ENCODE measurements around the gene MGAT5. TPM values are rescaled to one million over a fixed set of nuclear protein-coding genes. Genes with fewer than 3 reads are reported as not detected.

Gene MGAT5
- total RNA-seq, 1 donor from 2014 or later: 21.2 TPM

GRCh38 chr2:134241911-134242310, 12.0 kb upstream of the MGAT5 start:
- H3K36me3 ChIP-seq: no peaks in the 10 kb centered on the region
- no peaks in the 10 kb centered on the region for H3F3A ChIP-seq (ENCODE audit: low read depth)
- no peak for DNase-seq (ENCODE audit: low spot score)
- Mint-ChIP-seq H3K27me3 (ENCODE audit: insufficient read depth, low read depth) (no peaks in the 10 kb centered on the region), H3K9me3 (no peaks in the 10 kb centered on the region), H3K27ac (no peak overlapping the region), H3K36me3 (no peaks in the 10 kb centered on the region), H3K4me1 (peaks cover 10% of the 10 kb centered on the region), H3K4me3 (no peak overlapping the region)
- peaks cover 6% of the 10 kb centered on the region for H3K79me2 ChIP-seq (ENCODE audit: low read depth)
- no peak overlapping the region for H3K9ac ChIP-seq
- H3K27me3 ChIP-seq: no peaks in the 10 kb centered on the region
- no peak overlapping the region for H2AFZ ChIP-seq (replicated peaks)
- TF ChIP-seq EZH2phosphoT487 (IDR thresholded peaks at IDR 0.05): no peak
- no peak for TF ChIP-seq CTCF (IDR thresholded peaks at IDR 0.05)
- TF ChIP-seq EZH2 (IDR thresholded peaks at IDR 0.05): no peak
- no peaks in the 10 kb centered on the region for H3K9me3 ChIP-seq (ENCODE audit: low read depth)
- H3K4me2 ChIP-seq: no peak overlapping the region
- H3K4me3 ChIP-seq: no peak overlapping the region
- no peak overlapping the region for H3K27ac ChIP-seq
- H4K20me1 ChIP-seq (ENCODE audit: low read depth): peaks cover 4% of the 10 kb centered on the region
- peaks cover 12% of the 10 kb centered on the region for H3K4me1 ChIP-seq

DNA sequence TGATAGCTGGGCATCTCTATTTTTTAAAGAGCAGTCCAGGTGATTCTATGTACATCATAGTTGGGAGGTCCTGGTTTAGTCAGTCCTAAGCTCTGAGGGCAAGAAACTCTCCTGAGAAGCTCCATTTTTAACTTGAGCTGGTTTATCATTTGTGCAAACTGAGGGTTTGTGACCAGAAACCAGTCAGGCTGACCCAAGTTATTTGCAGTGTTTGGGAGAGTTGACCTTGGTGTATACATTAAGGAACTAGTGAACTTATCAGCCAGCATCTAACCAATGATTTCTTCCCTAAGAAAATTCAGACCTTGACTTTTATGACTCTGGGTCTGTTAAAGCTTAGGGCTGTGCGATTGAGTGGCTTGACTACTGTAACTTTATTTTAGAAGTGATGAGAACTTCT, 10.6 kb upstream of the MGAT5 start:
- no peaks in the 10 kb centered on the region for H3K36me3 Mint-ChIP-seq
- H3K4me1 Mint-ChIP-seq: peaks cover 10% of the 10 kb centered on the region
- no peaks in the 10 kb centered on the region for H3F3A ChIP-seq (ENCODE audit: low read depth)
- H3K36me3 ChIP-seq: no peaks in the 10 kb centered on the region
- H3K27me3 ChIP-seq: no peaks in the 10 kb centered on the region
- H3K4me3 ChIP-seq: no peak overlapping the region
- DNase-seq (ENCODE audit: low spot score): no peak
- no peaks in the 10 kb centered on the region for H3K27me3 Mint-ChIP-seq (ENCODE audit: insufficient read depth, low read depth)
- H2AFZ ChIP-seq (replicated peaks): no peak overlapping the region
- no peak overlapping the region for H3K27ac ChIP-seq
- TF ChIP-seq EZH2 (IDR thresholded peaks at IDR 0.05) (no peak), EZH2phosphoT487 (IDR thresholded peaks at IDR 0.05) (no peak), CTCF (IDR thresholded peaks at IDR 0.05) (no peak)
- H4K20me1 ChIP-seq (ENCODE audit: low read depth): peaks cover 4% of the 10 kb centered on the region
- no peak overlapping the region for H3K4me2 ChIP-seq
- H3K9ac ChIP-seq: no peak overlapping the region
- no peaks in the 10 kb centered on the region for H3K9me3 Mint-ChIP-seq
- no peak overlapping the region for H3K27ac Mint-ChIP-seq
- no peak overlapping the region for H3K4me3 Mint-ChIP-seq
- no peaks in the 10 kb centered on the region for H3K9me3 ChIP-seq (ENCODE audit: low read depth)
- H3K79me2 ChIP-seq (ENCODE audit: low read depth): peaks cover 15% of the 10 kb centered on the region
- H3K4me1 ChIP-seq: peaks cover 12% of the 10 kb centered on the region

GRCh38 chr2:134244086-134244485, 9.8 kb upstream of the MGAT5 start:
- Mint-ChIP-seq H3K4me1 (peaks cover 10% of the 10 kb centered on the region), H3K27ac (no peak overlapping the region), H3K9me3 (no peaks in the 10 kb centered on the region), H3K36me3 (no peaks in the 10 kb centered on the region), H3K27me3 (ENCODE audit: insufficient read depth, low read depth) (peaks cover 3% of the 10 kb centered on the region), H3K4me3 (no peak overlapping the region)
- peaks cover 4% of the 10 kb centered on the region for H4K20me1 ChIP-seq (ENCODE audit: low read depth)
- H3K9ac ChIP-seq: no peak overlapping the region
- H3K4me2 ChIP-seq: no peak overlapping the region
- H2AFZ ChIP-seq (replicated peaks): no peak overlapping the region
- no peak for DNase-seq (ENCODE audit: low spot score)
- no peaks in the 10 kb centered on the region for H3K27me3 ChIP-seq
- no peaks in the 10 kb centered on the region for H3F3A ChIP-seq (ENCODE audit: low read depth)
- no peak overlapping the region for H3K4me3 ChIP-seq
- H3K79me2 ChIP-seq (ENCODE audit: low read depth): peaks cover 15% of the 10 kb centered on the region
- H3K4me1 ChIP-seq: peaks cover 12% of the 10 kb centered on the region
- no peaks in the 10 kb centered on the region for H3K36me3 ChIP-seq
- no peaks in the 10 kb centered on the region for H3K9me3 ChIP-seq (ENCODE audit: low read depth)
- H3K27ac ChIP-seq: no peak overlapping the region
- no peak for TF ChIP-seq EZH2phosphoT487 (IDR thresholded peaks at IDR 0.05)
- no peak for TF ChIP-seq EZH2 (IDR thresholded peaks at IDR 0.05)
- no peak for TF ChIP-seq CTCF (IDR thresholded peaks at IDR 0.05)
